Activated CD4-positive, CD25-positive, alpha-beta regulatory T cell treated with anti-CD3 and anti-CD28 coated beads, Interleukin-2, amount 50 U/mL, for 16 hours (primary cell): ENCODE data around the gene CD200R1L.

Source experiments
- DNase-seq: peaks from one replicate; pipeline ENCODE4 v3.0.0-alpha.2; 2020; ENCODE audit warnings: low read depth, low spot score

CD200R1L gene

DNA sequence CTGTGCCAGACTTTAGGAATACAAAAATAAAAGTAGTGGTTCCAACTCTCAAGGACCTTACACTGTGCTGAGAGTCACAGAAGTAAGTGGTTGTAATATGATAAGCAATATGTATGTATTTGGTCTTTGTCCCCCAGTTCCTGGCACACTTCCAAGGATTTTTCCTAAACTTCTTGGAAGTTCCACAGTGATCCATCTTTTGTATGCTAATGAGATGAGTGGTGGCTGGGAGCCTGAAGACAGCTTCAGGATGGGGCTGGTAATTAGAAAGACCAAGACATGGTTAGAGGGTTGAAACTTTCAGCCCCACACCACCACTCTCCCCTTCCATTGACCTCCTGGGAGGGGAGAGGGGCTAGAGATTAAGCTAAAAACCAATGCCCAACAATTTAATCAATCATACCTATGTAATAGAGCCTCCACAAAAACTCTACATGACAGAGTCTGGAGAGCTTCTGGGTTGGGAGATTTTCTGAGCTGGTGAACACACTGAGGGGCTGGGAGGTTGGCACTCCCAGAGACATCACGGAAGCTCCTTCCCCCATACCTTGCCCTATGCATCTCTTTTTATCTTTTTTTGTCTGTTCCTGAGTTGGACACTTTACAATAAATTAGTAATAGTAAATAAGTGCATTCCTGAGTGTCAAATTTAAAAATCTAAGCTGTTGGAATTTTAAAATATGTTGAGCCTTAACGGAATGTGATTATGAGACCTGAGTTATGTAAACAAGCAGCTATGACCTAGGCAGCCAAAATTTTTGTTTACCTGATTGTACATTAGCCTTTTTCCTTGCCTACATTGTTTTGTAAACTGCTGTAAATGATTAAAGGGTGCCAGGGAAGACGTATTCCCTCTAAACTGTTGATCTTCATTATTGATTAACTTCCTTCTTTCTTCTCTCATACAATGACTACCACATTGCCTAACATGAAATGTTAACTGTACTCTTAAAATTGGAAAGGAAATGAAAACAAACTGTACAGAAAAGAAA is 24.3 kb downstream of the CD200R1L start:
- DNase-seq, result no peak

DNA sequence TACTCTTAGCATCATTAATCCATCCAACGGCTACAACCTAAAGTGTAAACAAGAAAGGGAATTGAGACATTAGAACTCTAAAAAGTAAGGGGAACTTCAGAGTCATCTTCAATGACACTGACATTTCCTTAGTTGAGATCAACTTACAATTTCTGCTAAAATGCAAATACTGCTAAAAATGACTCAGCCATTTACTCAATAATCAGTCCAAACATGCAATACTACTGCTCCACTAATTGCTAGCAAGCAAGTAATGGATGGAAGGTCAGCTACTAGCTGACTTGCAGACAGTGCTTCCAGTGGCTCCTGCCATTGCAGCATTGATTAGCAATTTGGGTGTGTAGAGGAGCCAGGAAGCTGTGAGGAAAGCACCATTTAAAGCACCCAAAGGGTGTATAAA is 28.4 kb downstream of the CD200R1L start:
- DNase-seq, result no peak

DNA sequence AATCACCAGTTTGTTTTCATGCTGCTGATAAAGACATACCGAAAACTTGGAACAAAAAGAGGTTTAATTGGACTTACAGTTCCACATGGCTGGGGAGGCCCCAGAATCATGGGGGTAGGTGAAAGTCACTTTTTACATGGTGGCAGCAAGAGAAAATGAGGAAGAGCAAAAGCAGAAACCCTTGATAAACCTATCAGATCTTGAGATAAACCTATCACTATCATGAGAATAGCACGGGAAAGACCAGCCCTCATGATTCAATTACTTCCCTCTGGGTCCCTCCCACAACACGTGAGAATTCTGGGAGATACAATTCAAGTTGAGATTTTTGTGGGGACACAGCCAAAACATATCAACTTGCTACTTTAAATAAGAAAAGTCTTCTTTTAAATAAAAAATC is 28.9 kb downstream of the CD200R1L start:
- no peak for DNase-seq

DNA sequence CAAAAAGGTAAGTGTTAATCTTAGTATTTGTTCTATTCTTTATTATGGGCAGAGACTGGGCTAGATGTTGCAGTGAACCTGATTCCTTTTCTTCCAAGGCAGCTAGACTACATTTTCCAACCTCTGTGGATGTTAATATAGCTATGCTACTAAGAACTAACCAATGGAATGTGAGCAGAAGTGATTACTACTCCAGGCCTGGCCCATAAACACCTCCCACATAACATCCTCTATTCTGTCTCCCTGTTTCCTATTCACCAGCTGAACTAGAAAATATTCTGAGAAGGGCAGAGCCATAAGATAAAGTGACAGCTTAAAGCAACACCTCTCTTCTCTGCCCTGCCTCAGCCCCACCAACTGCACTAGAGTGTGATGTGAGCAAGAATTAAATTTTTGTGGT is 29.4 kb downstream of the CD200R1L start:
- no peak for DNase-seq

DNA sequence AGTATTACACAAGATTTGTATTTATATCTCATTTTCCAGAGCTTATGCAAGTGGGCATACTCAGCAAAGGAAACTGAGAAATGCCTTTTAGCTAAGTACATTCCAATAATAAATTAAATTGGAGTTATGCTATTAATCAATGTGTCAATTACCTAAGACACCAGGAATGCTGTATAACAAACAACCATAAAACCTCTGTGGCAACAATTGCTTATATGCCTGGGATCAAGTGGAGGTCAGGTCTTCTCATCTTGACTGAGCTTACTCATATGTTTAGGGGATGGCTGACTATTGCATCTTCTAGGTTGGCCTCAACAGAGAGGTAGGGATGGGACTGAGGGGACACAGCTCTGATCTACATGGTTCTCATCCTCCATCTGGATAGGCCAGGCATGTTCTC is 30.7 kb downstream of the CD200R1L start:
- no peak for DNase-seq

DNA sequence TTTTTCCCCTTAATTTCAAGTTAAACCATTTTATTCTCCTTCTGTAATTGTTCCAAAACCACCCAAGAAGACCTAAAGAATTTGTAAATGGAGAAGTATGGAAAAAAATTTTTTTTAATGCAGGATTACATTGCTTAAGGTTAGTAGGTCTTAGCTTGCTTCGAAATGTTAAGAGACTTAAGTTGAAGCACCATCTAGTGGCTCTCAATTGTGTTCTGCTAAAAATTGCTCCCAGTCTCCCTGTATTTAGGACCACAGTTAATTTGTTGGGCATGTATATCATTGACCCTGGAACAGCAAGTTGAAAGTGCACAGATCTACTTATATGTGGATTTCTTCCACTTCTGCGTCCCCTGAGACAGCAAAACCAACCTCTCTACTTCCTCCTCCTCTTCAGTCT is 32.4 kb downstream of the CD200R1L start:
- no peak for DNase-seq

DNA sequence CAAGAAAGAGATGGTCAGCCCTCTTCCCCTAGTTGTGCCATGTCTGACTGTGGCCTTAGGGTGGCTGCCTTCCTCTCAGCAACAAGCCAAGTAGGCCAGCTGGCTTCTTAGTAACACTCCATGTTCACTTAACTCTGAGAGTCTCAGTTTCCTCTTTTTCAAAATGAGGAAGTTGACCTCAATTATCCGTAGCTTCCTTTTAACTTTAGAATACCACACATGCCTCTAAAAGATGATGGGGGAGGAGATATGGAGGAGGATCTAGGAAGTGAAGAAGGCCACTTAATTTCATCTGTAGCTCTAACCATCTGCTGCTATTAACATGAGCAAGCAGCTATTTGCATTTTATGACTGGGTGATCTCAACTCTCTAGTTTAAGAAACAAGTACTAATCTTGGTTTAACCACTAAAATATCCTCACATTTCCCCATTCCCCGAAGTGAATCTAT is 32.9 kb downstream of the CD200R1L start:
- DNase-seq, result no peak

DNA sequence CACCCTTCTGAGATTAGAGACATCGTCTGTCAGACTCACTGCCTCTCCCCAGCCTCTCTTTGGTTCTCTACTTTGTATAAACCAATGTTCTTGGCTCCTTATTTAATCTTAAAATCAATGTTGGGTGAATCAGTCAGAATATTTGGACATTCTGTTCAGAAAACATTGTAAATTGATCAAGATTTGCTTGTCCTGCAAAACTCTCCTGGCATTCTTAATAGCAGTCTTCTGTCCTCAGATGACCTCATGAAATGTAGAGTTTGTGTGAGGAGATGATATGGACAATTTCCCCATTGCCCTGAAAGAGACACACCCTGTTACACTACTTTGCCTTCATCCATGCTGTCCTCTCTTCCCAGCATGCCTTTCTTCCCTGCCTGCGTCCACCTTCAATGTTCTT is 33.6 kb downstream of the CD200R1L start:
- no peak for DNase-seq

DNA sequence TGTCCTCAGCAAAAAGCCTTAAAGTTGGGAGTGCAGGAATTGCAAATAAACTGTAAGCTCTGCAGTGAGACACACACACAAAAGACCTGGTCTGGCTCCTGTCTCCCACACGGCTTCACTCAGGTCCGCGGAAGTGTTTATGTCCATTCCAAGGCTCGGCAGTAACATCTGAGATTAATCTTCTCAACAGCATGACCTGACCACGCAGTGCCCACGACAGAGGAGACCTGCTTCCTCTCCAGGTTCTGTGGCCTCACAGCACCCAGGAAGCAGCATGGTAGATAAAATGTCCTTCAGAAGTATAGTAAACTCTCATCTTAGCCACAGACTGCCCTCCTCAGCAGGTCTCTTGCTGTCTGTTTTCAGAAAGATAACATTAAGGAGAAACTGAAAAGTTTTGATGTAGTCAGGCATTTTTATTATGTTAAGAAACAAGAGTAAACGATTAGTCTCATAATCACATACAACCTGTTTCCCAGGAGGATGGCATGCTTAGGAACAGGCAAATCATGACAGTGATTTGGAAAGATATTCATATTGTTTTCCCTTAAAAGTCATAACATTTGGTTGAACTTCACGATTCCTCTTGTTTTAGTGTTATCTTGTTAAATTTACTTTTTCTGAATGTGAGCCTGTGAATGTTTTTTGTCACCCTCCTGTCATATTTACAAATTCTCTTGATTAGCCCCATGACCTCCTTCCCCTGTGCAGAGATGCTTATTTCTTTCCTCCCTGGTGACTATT is 34.6 kb downstream of the CD200R1L start:
- no peak for DNase-seq

DNA sequence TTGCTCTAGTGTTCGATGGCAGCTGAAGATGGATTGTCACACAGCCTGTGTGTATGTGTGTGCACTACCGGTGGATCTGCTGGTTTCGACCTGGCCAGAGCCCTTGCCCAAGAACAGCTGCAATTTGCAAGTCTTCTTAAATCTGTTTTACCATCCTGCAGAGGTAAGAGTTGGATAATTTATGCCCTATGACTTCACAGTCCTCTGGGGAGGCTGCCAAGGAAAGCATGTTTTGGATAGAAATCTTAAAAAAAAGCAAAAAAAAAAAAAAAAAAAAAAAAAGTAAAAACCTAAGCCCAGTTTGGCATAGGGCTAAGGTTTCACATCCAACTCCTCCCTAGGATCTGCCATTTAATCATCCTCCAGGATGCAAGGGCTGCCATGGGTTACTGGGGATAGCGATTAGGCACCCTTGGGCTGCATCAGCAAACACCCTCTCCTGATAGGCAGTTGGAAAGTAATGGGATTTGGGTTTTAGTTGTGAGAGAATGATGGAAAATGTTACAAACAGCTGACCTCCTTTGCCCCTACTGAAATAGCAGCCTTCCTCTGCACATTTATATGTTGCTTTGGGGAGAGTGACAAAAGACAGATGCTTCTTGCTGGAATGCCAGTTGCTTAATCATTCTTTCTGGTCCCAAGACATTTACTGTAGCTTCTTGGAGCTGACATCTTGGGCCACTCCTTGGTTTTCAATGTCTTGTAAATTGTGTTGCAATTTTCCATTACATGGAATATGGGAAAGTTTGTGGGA is 35.4 kb downstream of the CD200R1L start:
- no peak for DNase-seq

DNA sequence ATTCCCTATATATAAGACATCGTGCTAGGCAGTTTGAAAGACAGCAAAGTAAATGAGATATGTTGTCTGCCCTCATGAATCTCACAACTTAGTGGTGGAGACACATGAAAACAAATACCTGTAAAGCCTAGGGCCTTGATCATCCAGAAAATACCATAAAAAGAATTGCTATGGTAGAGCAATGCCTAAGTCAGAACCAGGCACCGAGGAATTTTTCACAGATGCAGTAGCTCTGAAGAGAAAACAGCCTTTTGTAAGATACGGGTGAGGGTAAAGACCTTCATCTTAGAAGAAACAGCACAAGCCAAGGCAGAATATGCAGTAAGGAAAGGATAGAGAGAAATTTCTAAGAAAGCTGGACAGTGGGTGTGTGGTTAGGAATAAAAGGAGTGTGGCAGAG is 36.1 kb downstream of the CD200R1L start:
- no peak for DNase-seq

DNA sequence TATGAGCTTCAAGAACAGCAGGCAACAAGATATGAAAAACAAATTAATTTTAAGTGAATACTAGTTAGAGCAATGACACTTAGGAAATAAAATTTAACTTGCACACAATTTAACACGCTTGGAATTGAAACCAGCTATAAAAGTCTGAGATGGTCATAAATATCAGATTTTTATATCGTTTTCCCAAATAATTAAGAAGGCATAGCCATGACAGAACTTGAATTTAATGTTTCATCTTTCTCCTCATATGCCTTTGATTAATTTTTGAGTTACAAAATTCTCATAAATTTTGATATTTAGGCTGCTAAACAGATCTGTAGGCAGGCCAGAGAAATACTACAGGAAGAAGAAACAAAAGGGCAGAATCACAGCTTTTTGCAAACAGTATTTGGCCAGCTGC is 38.5 kb downstream of the CD200R1L start:
- no peak for DNase-seq

DNA sequence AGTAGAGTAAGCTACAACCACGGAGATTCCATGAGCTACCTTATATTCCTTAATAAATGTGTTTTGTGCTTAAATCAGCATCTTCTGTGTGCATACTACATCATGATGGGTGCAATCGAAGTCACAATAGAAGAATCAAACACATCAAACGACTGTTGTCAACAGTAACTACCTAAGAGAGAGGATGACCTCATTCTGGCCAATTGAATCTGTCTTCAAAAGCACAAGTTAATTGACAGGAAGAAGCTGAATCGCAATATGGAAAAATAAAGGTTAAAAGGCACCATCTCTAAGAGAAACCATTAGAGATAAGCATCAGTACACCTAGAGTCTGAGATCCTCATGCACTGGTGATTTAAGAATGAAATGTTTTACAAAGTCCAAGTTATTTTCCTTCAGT is 39.0 kb downstream of the CD200R1L start:
- DNase-seq, result no peak

DNA sequence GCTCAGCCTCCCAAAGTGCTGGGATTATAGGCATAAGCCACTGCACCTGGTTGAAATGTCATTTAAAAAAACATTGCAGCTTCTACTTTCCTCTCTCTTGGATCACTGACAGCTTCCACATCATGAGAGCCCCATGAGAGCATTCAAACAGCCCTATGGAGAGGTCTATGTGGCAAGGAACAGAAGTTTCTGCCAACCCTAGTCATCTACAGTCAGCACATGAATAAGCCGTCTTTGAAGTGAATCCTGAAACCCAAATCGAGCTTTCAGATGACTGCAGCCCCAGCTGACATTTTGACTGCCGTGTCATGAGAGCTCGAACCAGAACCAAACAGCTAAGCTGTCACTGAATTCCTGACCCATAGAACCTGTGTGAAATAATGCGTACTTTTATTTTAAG is 39.8 kb downstream of the CD200R1L start:
- DNase-seq, result no peak

DNA sequence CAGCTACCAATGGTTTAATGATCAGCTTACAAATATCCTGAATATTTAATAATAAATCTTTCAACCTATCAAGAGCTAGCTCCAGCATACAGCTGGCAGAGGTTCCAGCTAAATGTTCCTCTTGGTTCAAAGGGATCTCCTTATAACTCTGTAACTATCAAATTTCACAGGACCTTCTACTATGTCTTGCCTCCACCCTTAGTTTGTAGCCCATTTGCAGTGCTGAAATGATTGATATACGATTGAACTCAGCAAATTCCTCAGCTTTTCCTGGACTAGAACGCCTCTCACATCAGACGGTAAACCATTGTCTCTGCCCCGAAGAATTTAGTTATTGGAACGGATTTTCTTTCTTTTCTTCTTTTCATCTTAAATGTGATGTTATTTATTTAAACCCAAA is 41.5 kb downstream of the CD200R1L start:
- no peak for DNase-seq

DNA sequence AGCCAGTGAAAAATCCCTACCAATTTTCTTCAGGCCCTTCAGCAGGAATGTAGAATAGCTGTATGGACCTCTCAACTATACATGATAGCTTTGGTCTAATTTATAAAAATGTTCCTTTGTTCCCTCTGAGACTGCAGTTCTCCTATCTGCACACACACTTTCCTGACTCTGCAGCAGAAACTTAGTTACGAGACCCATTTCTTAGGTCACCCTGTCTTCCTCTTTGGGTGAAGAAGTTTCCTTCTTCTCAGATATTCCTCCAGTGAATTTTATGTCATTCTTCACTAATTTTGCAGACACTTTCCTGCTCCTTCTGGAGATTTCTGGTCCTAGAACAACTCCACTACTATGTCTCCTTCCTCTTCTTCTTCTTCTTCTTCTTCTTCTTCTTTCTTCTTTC is 42.6 kb downstream of the CD200R1L start:
- no peak for DNase-seq

DNA sequence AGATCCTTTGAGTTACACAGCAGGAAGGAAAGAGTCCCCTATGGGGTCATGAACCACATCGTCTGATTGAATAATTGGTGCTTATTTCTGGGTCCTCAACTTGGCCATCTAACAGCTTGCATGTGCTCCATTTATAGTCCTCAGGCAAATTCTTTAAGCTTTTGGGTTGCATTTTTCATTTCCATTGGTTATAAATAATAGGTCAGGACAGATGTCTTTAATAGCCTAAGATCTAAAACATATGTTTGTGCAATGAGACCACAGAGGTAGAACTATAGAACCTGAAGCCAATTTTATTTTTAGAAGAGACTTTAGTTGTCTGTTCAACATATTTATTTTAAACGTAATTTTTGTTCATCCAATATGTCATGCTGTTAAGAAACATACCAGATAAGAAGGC is 43.2 kb downstream of the CD200R1L start:
- DNase-seq, result no peak

DNA sequence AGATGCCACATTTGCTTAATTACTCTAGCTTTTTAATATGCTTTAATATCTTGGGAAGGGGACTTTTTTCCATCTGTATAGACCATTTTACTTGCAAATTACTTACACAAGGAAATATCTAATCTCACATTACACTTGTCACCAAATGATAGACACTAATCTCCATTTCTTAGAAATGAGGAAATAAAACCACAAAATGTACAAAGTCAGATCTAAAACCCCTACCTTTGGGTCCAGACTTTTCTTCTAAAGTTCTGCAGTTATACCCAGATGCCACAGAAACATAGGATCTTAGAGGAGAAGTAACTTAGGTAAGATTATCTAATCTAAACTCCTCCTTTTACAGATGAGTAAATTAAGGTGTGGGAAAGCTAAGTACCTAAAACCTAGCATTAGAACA is 44.3 kb downstream of the CD200R1L start:
- DNase-seq, result no peak

DNA sequence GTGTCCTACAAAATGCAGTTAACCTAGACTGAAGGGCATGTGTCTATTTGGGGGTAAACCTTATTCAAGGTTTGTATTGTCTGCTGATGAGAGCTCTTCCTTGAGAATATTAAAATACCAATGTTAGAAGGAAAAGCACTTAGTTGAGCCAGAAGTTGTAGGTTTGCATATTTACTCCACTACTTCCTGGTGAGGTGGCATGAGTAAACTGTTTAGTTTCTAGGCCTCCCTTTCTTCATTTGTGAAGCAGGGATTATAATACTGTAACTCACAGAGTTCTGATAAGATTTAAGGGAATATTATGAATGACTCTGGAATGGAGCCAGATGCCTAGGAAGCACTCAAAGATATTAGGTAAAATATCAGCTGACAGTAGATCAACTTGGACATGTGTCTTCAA is 46.7 kb downstream of the CD200R1L start:
- no peak for DNase-seq

DNA sequence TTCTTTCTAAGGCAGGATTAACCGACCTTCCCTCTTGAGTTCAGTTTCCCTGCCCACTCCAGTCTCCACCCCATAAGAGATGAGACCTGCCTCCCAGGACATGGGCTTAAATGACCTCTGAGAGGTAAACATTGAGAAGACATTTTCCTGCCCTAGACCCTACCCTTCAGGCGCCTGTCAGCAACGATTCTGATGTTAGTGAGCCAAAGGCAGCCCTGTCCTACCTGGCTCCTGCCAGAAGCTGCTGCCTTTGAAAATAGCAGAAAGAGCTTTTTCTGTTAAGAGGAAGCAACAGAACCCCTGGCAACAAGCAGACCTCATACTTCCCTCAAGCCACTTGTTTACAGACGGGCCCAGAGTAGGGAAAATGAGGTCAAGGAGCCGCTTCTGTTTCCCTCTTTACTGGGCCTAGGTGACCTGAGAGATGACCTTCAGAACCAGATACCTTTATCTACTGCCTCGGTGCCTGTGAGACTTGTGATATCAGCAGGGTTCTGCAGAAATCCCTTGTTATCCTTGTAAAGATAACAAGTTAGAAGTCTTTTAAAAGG is 52.0 kb downstream of the CD200R1L start:
- no peak for DNase-seq

DNA sequence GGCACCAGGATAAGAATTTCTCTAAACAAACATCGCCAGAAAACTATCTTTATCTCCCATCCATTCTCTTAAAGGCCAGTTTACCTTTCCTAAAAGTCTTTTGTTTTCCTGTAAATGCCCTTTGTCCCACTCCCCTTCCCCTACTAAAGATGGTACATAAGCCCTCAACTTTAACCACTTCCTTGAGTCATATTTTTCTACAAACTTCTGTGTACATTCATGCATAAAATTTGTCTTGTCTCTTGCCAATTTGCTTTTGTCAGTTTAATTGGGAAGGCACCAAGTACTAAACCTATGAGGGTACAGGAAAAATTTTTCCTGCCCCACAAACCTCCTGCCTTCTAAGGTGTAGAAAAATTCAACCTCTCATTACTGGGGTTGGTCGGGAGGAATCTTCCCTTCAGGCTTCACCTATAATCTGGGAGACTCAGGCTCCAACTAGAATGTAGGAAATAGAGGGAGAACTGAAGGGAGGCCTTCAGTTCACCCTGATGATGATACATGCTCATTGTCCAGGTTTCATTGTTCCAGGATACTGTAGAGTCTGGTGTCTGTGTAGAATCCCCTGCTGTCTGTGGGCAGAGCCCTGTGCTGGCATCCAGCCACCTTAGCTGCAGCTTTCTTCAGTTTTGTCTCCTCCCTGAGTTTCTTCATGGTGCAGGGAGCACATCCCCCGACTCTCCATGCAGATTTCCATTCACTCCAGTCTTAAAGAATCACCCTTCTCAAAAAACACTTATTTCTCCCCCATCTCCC is 53.2 kb downstream of the CD200R1L start:
- DNase-seq, result no peak
